Occipital lobe (tissue), 2 donors: ENCODE results near the gene AIF1L. TPM values are rescaled to one million over a fixed set of nuclear protein-coding genes. Genes with fewer than 3 reads are reported as not detected.

Experiments used
- DNase-seq: peaks from one replicate; lab custom pipeline; 2025; lab: John Stamatoyannopoulos, UW
- total RNA-seq: library from RNA; depleted of rRNA; stranded (reverse); fragments of >200 nt; gene quantifications from one replicate; pipeline ENCODE4 v1.2.3, GENCODE V29; 2014

Gene AIF1L
- total RNA-seq, result 17.8 TPM

DNA sequence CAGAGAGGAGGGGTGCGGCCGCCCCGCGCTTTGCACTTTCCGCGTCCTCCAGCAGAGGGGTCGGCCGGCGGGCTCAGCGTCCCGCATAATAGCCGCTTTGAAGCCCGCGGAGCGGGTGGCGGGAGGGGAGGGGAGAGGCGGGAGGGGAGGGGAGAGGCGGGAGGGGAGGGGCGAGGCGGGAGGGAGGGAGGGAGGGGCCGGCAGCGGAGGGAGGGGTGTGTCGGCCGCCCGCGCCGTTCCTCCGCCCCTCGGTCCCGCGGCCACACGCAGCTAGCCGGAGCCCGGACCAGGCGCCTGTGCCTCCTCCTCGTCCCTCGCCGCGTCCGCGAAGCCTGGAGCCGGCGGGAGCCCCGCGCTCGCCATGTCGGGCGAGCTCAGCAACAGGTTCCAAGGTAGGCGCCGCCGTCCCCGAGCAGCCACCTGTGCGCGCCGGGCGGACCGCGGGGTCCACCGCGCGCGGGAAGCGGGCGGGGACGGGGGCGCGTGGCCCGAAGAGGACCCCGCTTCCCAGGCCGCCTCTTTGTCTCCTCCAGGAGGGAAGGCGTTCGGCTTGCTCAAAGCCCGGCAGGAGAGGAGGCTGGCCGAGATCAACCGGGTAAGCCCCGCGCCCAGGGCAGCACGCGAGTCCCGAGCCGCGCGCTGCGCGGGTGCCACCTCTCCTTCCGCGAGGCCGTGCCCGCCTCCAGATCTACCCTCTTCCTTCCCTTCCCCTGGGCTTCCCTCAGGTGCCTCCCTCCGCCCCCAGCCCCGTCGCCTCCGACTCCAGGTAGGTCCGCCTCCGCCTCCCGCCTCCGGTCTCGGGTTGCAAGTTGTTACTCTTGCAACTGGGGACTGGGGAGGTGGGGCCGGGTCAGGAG lies at the start of gene AIF1L:
AIF1L (plus strand) TSS at position 263 of the 857 bp plus-strand sequence; CDS start at position 362, 99 bp downstream.
- peak; percentile 49 for DNase-seq

DNA sequence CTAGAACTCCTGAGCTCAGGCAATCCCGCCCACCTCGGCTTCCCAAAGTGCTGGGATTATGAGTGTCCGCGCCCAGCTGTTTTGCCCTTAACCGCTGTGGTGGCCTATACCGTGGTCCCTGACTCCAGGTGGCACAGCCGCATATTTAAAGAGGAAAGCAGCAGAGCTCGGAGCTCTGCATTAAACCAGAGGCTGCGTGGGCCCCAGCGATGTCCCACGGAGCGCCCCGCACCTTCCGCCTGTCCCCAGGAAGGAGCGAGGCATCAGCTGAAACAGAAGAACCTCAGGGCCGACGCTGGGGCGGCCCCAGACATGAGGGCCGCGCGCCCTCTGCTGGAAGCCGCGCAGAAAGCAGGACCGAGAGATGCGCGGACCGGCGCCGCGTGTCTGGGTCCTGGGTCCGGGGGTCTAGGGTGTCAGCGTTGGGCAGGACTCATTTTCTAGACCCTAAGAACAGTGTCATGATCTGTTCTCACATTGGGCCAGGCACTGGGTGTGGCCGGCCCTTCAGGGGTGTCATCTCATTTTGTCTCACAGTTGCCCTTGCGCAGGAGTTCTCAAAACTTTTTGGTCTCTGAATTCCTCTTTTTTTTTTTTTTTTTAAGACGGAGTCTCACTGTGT lies 49.6 kb upstream of the AIF1L start:
- no peak for DNase-seq

DNA sequence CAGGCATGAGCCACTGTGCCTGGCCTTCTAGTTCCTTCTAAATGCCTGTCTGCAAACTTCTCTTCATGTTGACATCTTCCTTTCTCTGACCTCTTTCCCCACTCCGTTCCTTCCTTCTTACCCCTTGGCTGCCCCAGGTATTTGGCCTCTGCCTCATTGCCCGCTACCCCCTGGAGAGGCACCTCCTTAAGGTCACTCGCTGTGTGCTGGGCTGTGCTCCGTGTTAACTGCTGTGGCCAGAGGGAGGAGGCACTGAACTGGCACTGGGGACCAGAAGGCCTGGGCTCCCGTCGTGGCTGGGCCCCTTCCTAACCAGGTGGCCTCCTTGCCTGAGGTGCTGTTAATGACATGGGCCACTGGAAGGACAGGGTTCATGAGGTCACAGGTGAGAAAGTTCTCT lies 48.0 kb upstream of the AIF1L start:
- no peak for DNase-seq

DNA sequence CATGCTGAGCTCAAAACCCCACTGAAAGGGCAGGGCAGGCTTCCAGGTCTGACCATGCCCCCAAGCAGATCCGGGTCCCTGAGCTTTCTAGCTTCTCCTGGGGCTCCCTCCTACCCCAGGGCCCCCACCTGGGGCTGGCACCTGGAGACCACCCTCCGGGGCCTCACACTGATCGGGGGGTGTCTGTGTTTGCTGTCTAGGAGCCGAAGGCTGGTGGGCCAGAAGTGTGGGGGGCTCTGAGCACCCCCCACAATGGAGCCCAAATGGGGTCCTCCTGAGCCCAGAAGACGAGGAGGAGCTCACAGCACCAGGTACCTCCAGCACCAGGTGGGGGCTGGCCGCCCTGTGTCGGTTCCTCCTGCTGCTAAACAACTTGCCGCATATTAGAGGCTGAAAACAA lies 47.5 kb upstream of the AIF1L start:
- no peak for DNase-seq

DNA sequence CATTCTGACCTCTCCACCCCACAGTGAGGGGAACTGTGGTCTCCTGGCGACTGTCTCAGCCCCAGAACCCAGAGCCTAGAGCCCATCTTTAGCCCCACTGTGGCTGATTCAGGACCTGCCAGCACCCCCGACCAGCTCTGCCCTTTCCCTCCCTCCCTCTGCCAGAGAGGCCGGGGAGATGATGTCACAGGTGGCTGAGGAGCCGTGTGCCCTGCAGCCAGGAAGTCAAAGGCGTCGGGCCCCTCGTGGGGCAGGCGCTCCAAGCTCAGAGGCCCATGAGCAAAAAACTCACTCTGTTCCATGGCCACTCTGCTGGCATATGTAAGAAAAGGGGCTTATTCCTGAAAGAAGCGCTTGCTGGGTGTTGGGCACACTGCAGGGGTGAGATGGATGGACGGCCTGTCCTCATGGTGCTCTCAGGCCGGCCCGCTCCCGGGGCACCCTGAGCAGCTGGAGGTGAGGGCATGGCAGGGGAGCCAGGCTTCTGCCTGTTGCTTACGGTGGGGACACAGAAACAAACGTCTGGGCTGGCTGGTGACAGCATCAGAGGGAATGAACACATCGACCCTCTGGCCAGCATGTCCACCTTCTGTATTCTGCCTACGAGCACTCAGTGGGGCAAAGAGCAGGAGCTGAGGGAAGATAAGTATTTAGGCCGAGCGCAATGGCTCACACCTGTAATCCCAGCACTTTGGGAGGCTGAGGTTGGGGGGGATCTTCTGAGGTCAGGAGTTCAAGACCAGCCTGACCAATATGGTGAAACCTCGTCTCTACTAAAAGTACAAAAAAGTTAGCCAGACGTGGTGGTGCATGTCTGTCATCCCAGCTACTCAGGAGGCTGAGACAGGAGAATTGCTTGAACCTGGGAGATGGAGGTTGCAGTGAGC lies 46.3 kb upstream of the AIF1L start:
- DNase-seq, result no peak

DNA sequence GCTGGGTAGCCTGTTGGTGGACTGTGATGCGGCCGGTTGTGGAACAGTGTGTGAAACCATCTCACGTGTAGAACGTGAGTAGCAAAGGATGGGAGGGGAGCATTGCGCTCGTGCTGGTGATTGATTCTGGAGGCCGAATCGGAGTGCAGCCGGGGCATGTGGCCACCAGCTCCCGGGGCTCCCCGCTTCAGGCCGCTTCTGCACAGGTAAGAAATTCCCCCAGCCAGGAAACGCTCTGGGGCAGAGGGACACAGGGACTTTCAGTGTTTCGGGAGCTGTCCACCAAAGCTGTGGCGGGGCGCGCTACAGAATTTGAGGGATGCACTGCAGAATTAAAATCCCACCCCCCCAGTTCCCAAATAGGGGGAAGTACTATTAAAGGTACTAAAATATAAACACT lies 45.5 kb upstream of the AIF1L start:
- no peak for DNase-seq

DNA sequence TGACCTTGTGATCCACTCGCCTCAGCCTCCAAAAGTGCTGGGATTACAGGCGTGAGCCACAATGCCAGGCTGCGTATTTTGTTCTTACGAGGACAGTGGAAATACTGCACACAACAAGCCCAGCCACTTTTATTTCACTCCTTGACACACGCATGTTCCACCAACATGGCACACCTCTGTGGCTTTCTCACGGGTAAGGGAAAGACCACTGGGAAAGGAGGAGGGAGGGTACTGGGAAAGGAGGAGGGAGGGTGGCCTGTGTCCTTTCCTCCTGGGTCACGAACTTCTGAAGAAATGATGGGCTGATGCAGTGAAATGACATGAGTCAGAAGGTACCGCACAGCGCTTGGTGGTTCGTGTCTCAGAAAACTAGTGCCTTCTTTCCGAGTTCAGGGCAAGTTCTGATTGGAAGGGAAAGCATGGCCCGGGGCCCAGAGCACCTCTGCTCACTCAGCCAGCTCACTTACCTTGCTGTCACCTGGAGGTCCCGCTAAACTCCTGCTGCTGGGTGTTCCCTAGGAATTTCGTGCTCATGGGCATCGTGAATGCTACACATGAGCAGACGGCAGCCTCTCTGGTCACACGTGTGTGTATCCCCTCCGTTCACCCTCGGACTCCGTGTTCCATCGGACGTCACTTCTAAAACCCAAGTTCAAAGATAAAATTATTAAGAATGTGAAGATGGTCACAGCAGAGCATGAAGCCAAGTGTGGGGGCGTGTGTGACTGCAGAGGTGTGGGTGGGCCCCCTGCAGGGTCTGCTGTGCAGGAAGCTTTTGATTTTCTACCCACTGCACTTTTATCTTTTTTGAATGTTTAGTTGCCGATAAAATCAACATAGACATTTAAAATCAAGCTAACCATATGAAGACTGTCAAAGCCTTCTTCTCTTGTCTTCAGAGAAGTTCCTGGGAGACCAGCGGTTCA lies 44.5 kb upstream of the AIF1L start:
- no peak for DNase-seq

DNA sequence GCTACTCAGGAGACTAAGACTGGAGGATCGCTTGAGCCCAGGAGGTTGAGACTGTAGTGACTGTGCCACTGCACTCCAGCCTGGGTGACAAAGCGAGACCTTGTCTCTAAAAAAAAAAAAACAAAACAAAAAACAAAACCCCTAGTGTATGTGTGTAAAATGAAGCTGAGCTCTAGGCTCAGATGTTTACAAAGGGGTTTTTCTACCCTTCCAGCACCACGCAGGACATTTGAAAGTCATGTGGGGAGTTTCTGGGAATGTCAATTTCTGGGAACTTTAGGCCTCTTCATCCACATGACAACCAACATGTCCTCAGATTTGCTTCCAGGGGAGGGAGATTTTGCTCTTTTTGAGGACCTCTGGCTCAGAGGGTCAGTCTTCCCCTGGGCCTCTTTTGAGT lies 42.4 kb upstream of the AIF1L start:
- DNase-seq, result no peak

DNA sequence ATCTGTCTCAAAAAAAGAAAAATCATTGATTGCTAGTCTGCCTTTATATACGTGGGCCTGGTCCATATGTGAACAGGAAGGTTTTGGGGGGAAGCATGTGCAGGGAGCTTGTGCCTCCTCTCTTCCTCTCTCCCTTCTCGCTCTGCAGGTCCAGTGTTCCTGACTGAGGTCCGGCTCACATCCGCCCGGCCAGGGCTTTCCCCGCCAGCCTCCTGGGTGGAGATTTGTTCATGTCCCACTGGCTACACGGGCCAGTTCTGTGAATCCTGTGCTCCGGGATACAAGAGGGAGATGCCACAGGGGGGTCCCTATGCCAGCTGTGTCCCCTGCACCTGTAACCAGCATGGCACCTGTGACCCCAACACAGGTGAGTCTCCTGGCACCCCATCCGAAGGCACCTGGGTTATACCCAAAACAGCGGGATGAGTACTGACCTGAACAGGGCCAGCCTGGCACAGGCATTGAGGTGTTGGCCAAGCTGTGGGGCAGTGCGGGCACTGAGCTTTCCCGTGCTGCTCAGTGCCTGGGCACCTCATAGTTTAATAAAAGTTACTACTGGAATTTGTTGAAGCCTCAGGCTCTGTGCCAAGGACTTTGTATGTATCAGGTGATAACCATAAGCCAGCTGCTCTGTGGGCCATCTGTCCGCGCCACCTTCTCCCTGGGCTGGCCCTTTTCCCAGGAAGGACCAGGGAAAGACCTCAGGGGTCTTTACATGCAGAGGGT lies 39.4 kb upstream of the AIF1L start:
- DNase-seq, result no peak

DNA sequence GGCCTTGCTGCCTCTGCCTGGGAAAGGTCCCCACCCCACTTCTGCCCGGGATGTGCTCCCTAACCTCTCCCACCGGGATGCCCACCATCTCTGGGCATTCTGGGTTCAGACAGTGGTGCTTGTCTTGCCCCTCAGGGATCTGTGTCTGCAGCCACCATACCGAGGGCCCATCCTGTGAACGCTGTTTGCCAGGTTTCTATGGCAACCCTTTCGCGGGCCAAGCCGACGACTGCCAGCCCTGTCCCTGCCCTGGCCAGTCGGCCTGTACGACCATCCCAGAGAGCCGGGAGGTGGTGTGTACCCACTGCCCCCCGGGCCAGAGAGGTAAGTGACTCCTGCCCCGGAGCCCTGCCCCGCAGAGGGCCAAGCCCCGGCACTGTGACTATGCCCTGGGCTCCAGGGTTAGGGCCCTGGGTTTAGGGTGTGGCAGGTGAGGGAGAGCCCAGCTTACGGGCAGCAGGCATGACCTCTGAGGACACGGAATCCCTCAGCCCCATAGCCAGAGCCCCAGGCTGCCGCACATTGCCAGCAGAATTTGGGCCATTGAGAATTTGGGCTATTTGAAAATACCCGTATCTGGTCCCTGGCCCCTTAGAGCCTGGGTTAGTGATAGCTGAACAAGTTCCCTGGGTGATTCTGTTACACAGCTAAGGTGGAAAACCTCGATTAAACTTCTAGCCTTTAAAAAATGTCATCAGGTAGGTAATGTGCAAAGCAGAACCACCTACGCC lies 35.3 kb upstream of the AIF1L start:
- no peak for DNase-seq

DNA sequence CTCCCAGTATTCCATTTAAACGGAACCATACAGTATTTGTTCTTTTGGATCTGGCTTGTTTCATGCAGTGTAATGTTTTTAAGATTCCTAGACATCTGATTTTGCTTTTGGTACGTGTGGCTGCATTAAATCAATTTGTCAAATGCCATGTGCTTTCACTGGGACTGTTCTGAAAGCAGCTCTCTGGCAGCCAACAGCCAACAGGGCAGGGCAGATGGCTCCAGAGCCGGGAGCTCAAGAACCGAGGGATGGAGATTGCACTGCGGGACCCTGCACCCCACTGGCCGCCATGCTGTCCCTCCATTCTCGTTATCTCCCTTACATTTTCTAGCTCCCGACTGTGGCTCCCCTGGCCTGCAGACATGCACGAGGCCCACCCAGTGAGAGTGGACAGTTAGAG lies 33.4 kb upstream of the AIF1L start:
- DNase-seq, result no peak

DNA sequence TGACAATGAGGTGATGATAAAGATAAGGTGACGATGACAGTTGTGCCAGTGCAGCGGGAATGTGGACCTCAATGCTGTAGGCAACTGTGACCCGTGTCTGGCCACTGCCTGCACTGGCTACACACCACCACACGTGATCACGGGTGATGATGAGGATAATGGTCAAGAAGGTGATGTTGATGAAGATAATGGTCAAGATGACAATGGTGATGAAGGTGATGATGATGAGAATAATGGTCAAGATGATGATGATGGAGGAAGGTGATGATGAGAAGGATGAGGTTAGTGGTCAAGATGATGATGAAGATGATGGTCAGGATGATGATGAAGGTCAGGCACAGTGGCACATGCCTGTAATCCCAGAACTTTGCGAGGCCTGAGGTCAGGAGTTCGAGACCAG lies 30.7 kb upstream of the AIF1L start:
- no peak for DNase-seq

DNA sequence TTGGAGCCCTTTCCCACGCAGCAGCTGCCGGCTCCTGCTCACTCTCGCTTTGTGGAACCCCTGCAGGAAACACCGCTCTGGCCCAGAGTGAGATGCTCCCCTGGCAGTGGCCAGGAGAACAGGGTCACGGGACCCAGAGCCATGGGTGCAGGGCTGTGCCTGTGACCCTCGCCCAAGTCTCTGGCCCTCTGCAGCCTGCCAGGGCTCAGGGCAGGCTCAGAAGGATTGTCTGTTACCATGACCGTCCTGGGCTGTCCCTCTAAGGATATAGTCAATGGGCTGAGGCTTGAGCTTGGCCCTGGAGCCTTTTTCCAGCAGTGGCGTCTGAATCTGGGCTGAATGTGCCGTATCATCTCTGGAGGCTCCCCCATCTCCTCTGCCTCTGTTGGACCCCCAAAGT lies 28.7 kb upstream of the AIF1L start:
- no peak for DNase-seq

DNA sequence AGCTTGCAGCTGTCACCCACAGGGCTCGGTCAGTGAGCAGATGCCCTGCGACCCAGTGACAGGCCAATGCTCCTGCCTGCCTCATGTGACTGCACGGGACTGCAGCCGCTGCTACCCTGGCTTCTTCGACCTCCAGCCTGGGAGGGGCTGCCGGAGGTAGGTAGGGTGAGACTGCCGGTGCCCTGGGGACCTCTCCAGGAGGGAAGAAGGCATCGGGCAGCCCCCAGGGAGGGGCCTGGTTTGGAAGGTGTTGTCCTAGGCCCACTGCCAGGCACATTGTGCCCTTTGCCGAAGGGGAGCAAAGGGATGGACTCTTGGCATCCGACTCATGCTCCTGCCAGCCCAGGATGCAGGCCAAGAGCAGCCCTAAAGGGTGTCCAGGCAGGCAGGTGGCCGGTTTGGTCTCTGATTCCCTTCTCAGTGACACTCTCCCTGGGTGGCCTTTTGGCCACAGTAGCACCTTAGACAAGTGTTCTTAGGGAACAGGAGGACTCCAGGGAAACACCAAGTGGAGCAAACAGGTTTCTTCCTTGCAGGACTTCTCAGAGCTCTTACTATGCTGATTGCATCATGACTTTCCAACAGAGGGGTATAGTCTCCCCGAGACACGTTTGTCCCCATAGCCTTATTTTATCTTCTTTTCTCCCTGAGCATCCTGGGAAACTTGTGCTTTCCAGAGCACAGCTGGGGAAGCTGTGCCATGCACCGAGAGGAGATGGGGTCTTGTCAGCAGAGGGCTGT lies 28.1 kb upstream of the AIF1L start:
- DNase-seq, result no peak

DNA sequence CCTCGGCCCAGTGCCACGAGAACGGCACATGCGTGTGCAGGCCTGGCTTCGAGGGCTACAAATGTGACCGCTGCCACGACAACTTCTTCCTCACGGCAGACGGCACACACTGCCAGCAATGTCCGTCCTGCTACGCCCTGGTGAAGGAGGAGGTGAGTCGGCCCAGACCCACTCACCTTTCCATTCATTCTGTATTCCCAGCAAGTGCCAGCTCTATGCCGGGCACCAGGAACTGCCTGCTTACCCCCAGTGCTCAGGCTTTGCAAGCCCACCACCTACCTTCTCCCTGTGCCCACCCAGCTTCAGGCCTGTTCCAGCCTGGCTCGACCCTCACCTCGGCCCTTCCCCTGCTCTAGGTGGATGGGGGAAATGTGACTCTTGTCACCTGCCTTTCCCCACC lies 26.6 kb upstream of the AIF1L start:
- no peak for DNase-seq

DNA sequence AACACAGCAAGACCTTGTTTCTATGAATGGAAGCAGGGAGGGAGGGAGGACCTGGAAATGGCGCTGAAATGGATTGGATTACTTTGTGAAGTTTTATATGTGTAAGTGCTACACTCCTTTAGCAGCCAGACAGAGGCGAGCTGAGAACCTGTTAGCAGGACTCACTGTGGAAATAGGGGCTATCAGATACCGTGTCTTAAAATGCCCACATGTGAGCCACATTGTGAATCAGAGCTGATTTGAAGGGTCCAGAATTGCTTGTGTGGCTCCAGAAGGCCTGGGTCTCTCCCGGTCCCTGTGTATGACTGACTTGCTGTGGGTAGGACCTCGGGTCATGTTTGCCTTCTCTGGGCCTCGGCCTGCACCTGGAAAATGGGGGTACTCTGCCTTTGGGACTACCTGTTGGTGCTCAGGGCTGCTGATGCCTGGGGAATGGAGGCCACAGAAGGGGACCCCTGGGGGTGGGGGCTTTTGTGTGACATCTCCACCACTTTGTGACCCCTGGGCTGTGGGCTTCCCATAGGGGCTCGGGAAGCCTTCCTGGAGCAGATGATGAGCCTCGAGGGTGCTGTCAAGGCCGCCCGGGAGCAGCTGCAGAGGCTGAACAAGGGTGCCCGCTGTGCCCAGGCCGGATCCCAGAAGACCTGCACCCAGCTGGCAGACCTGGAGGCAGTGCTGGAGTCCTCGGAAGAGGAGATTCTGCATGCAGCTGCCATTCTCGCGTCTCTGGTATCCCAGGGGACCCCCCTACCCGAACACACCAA lies 24.0 kb upstream of the AIF1L start:
- DNase-seq, result no peak

DNA sequence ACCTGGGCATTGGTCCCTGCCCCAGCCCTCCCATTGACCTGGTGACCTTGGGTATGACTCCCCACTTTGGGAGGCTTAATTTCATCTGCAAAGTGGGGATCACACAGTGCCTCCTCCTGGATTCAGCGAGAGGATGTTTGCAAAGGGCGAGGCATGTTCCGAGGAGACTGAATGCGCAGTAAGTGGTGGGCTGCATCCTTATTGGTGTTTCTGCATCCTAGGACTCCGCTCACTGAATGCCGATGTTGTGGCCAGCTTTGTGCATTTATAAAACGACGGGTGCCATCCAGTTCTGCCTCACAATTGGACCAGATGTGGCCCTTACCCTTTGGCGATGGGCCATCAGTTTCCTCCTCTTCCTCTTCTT lies 23.5 kb upstream of the AIF1L start:
- no peak for DNase-seq
